Left lobe of liver (tissue), 2 donors: ENCODE results near the gene NREP. TPM values are rescaled to one million over a fixed set of nuclear protein-coding genes. Genes with fewer than 3 reads are reported as not detected.
"Not testable (repeated sequence)": the region's sequence is repeated elsewhere in the genome, so short reads cannot be mapped to it uniquely, and the experiment has no call there.

Source experiments
- ATAC-seq: fragments of 200-7000 bp; cut with Tn5 transposase; one replicate; pipeline ENCODE4 v1.9.1; 2020; ENCODE audit warnings: mild to moderate bottlenecking, moderate library complexity
- DNase-seq: peaks from one replicate; pipeline ENCODE4 v3.0.0-alpha.2; 2020; ENCODE audit warnings: low spot score
- total RNA-seq: library from RNA; stranded (reverse); gene quantifications from one replicate; pipeline ENCODE4 v1.2.1, GENCODE V29; 2021
- donor health status: DM: no; HTN: no; CAD: no; lungs with moderate emphysema.
- donor health status: DM: no; HTN: yes; CAD: no.

The NREP gene
- total RNA-seq, 1 donor from 2014 or later, result 3.2 TPM

DNA sequence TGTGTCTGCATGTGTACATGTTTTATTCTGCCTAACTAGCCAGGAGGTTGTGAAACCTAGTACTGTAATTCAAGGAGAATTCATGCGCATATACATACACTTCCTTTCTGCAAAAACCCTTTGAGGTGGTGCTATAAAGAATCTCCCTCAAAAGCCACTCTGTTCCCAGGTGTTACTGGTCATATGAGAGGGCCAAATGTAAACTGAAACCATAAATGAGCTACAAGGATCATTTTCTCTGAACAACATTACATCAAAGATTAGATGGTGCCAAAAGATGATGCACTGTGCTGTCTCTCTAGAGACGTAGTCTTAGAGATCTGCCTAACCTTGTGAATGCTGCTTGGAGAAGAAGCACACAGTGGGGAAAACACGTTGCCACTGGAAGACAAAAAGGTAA is 15.7 kb downstream of the NREP start:
- DNase-seq, result no peak
- ATAC-seq, result no peak

DNA sequence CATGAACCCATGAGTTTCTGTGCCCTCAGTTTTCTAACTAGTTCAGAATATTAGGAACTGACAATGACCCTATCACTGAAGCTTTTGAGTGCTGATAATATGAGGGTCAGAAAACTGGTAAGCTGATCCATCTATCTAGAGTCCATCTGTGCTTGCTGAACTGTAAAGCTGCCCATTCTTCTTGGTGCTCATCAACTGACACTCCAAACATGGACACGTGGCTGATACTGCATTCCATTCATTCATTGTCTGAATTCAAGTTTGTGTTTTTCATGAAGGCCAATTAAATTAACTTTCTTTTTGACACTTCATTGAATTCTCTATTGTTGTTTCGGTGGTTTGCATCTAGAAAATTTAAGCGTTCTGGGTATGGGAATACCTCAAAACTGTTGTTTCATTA is 17.6 kb downstream of the NREP start:
- DNase-seq (no peak), ATAC-seq (no peak)

DNA sequence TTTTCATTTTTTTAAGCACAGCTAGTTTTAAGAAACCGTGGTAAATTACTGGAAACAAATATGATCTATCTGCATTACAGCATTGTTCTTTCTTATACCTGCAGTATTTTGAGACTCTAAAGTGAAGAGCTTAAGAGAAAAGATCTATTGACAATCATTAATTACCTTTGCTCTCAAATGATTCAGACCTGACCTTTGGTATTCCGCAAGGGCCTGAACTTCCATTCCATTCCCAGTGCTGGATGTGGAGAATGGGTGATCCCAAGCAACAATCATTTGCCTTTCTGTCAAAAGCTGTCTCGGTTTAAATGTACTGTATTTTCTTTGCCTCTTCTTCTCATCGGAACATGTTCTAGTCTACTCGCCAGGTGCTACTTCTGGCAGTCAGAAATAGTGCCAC is 18.9 kb downstream of the NREP start:
- no peak for DNase-seq
- peak; percentile 74 for ATAC-seq

DNA sequence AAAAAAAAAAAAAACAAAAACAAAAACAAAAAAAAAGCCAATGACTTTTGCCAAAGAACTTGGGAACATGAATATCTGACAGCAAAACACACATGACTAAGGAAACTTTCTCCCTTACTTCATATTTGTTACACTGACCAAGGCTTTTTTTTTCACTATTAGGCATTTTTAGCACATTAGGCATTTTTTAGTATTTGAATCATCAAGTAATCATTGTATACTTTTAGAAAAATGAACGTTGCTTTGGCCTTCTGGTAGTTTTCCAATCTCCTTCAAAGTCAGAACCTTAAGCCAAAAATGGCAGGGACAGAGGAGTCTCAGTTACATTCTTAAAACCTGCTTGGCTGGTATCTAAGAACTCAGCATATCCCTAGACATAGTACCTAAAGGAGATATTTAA is 19.3 kb downstream of the NREP start:
- no peak for DNase-seq
- peak; percentile 9 for ATAC-seq

DNA sequence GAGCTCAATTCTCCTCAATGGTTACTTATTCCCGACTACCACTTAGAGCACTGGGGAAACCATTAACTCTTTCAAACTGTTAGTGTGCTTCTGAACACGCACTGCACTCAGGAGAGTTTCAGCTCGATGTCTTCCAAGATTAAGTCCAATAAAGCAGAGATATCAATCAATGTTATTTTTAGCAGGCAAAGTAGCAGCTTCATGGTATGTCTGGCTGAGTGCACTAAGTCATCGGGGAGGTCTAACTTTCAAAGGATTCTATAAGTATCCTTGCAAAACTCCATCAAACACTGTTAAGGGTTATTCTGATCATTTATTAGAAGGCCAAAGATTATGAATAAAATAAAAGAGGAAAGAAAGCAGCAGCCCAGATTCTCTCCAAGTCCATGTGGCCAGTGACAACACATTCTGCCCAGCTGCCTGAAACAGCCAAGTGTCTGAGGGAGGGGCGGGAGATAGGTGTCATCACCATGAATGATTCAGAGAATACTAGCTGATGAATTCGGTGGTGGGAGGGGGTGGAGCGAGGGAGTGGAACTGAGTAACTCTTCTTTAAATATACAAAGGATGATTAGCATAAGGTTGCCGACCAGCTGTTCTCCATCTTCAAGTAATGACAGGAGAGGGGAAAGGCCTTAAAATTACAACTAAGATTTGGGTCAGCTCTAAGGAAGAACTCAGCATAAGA is 21.3 kb downstream of the NREP start:
- no peak for DNase-seq
- ATAC-seq, result no peak

DNA sequence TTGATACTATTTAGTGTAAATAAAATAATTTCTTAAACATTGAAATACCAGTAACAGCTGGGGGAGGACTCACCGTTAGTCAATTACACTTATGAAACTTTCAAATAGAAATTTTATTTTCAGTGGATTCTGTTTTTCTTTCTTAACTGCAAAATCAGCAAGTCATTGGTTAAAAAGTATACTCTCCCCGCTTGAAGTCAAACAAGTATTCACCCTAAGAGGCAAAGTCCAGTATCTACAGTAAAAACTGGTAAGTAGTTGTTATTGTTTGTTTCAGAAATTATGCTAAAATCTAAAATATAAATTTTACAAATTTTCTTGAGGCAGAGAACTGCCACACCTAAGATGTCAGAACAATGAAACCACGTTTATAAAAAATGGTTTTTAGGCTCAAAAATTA is 22.4 kb downstream of the NREP start:
- no peak for ATAC-seq

DNA sequence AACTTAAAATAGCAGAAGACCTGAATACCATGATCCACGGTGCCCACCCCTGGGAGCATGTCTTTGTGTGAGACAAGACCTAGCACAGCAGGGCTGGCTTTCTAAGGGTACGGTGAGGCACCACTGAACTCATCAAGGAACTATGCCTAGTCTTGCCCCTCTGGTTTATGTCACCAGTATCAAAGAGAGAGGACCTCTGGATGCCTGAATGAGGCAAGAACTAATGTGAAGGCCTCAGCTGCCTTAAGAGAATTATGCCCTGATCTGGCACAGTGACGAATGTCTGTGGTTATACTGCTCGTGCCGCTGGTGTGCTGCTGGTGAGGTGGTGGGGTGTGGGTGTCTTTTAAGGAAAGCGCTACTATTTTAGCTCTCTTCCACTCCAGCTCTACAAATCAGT is 23.0 kb downstream of the NREP start:
- DNase-seq, result no peak
- ATAC-seq, result peak; percentile 21

More for the DNA sequence above, 22.4 kb downstream of the NREP start:
- DNase-seq, result no peak

DNA sequence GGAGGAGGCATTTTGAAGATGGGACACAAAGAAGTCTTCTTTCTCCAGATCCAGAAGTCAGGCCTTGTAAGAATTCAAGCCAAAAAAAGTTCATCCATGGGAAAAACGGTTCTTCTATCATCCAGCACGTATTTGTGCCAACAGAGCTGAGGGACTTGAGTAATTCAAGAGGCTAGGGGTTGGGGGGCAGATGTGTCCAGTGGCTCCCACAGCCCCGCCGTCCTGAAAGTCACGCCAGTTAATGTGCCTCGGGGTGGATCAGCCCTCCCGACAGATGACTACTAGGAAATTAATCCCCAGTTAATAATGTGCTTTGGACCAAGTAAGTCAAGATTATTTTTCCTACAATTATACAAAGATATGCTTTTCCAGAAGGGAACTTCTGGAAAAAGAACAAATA is 23.4 kb downstream of the NREP start:
- ATAC-seq, result no peak
- DNase-seq, result no peak

DNA sequence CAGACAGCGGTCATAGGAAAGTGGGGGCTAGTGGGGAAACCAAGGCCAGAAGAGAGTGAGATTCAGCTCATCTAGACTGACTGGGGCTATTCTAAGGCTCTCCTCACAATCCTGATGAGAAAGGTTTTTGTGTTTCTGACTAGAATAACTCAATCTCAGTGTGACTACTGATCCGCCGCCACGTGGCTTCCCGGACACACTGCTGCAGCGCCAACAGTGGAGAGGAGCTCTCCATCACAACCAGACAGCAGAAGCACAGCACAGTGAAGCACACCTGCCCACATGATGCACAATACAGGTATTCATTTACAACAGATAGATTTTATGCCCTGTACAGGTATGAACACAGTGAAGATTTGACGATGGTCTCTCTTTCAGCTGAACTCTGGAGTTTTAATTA is 25.4 kb downstream of the NREP start:
- ATAC-seq (no peak), DNase-seq (no peak)

DNA sequence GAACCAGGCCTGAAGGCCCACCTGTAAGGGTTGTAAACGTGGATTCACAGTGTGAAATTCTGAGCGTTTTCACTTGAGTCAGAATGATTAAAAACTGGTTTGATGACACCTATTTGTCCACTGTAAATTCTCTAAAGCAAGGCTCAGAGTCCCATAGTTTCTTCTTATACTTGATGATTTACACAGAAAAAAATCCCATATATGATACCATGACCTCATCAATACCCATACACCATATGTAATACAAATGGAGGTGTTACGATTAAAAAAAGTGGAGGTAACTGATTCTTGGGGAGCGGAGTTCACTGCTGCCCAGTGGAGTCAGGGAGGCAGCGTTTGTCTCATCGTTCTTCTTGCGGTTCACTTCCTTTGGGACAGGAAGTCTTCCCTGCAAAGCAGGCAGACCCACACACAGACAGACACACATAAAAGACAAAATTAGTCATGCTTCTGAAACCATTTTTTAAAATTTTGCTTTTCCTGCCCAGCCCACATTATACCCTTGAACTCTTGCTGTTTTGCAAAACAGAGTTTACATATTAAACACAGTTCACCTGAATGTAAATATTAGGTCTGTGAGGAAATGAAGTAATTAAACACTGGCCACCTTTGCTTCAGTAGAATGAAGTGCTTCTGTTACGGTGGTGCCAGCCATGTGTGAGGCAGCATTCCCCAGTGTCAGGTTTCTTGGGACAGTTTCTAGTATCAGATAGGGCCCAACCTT is 26.2 kb downstream of the NREP start:
- DNase-seq, result no peak
- peak; percentile 83 for ATAC-seq

DNA sequence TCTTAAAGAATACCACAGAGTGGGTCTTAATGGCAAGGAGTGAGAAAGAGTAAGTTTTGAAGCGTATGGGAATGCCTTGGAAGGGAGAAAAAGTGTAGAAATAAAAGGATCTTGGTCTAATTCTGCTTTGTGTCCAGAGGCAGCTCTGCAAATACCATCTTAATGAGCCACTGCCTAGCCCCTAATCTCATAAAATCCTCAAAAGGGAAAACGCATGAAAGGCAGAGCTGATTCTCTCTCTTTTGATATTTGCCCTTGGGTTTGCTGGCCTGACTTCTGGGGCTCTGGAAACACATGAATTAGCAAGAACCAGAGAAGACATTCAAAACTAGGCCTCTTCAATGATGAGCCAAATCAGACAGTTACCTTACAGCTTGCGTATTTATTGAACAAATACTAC is 28.1 kb downstream of the NREP start:
- no peak for ATAC-seq
- DNase-seq, result no peak

DNA sequence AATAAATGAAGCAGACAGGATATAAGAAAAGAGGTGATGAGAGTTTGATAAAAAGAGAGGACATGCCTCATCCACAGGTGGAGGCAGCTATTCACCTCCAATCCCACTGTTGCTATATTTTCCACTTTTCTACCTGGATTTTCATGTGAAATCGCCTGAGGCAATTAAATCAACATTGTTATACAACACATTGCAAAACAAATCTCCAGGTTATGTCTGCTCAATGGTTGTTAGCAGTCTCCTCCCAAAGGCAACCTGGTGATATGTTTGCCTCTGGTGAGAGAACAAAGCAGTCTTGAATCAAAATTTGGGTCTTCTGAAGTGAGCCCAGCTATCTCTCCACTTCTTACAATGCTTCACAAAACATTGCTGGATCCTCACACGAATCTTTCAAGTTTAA is 30.0 kb downstream of the NREP start:
- DNase-seq (no peak), ATAC-seq (peak; percentile 71)

DNA sequence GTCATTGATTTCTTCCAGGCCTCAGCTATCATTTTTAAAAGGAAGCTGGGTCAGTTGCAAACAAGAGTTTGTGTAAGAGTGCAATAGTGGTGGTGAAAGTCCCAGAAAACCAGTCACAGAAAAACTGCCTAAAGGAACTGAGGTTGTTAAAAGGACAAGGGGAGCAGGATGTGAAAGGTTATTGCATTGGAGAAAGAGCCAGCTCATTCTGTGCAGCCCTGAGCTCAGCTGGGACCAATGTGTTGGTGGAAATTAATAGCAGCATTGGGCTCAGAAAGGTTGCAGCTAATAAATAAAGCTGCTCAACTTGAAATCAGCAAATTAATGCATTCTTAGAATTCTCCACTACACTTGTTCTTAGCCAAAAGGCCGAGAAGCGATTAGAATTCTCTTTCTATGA is 34.9 kb downstream of the NREP start:
- no peak for DNase-seq
- no peak for ATAC-seq

DNA sequence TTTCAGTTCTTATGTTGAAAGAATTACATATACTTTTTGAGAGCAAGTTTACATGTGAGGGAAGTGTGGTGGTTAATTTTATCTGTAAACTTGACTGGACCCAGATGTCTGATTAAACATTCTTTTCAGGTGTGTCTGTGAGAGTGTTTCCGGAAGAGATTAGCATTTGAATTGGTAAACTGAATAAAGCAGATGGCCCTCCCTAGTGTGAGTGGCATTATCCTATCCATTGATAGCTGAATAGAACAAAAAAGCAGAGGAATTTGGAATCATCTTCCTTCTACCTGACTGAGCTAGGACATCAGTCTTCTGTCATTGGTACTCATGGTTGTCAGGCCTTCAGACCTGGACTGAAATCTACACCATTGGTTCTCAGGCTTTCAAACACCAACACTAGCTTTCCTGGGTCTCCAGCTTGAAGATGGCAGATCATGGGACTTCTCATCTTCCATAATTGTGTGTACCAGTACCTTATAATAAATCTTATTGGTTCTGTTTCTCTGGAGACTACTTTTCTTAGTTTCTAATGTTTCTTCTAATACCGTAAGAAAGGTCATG is 36.6 kb downstream of the NREP start:
- no peak for DNase-seq
- ATAC-seq, result no peak

DNA sequence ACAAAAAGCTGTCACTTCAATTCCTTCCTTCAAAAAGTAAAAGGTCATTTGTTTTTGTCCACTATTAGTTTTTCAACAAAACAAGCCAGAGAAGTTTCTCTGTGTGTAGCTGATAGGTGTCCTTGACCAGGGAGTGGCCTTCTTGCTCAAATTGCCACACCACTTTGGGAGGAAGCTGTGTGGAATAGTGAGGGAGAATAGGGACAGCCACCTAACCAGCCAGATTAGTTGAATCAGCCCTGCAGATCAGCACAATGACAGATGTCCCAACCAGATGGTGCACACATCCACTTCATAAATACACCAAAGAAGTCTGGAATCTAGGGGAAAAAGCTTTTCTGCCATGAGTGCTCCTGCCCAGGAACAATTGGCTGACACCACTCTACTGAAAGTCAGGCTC is 37.2 kb downstream of the NREP start:
- ATAC-seq (peak; percentile 27), DNase-seq (no peak)

DNA sequence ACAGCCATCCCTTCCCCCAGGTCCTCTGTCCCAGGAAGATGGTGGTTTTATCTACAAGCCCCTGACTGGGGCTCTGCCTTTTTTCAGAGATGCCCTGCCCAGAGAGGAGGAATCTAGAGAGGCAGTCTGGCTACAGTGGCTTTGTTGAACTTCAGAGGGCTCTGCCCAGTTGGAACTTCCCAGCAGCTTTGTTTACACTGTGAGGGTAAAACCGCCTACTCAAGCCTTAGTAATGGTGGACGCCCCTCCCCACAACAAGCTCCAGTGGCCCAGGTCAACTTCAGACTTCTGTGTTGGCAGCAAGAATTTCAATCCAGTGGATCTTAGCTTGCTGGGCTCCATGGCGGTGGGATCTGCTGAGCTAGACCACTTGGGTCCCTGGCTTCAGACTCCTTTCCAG is 40.2 kb downstream of the NREP start:
- ATAC-seq, result not testable (repeated sequence)

DNA sequence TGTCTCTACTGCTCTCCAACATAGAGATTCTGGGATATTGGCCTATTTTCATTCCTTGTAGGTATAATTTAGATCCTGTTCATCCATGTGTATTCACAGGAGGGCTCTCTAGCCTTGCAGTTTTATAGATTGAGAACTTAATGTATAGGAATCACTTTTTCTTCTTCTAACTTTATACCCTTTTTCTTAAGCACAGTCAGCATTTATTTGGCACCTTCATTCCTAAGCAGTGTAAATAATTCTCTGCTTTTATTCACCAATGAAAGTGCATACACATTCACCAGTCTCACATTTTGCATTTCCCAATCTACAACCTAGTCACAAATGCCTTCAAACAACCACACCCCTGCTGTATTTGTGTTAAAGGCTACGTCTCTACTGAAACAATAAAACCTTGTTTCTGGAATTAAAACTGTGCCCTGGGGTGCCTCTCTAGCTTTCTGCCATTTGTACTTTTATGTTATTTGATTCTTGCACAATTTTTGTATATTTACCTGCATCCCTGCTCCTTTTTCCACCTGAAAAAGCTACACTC is 49.3 kb downstream of the NREP start:
- no peak for DNase-seq
- no peak for ATAC-seq

More for the DNA sequence above, 40.2 kb downstream of the NREP start:
- not testable (repeated sequence) for DNase-seq

DNA sequence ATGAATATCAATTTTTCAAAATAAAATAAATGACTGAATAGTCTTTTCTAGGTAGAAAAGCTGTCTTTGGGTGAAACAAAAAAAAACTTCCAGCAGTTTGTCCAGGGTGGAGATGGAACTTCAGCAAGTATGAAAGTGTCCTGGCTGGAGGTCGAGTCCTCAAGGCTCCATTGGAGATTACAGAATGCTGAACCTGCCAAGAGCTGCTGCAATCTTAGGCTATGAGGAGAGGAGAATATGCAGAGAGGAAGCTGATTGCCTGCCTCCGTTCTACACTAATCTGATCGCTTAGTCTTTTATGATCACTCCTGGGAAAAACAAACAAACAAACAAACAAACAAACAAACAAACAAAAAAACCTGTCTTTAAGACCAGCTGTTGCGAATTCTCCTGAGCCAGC is 50.6 kb downstream of the NREP start:
- no peak for DNase-seq
- no peak for ATAC-seq

DNA sequence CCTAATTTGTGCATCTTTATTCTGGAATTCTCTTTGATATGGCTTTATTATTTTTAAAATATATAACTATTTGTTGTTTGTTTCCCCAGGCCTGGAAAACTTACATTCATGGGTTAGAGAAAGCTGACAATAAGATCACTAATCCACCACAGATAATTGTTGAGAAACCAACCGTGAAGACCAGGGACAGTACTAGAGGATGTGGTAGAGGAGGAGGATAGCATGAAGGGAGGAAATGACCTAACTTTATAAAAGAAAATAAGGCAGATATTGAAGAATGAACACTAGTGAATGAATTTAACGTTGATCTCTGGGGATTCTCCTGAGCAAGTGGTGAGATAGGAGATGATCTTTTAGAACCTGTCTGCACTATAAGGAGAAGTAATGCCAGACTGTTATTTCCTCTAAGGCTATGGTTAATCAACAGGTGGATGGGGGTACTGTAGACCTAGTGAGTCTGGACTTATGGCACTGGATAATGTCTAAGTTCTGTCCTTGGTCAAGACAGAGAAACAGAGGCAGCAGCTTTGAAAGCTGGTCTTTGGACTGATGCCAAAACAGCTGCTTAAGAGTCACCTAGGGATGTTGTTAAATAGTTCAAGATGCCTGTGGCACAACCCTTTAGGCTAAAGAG is 52.4 kb downstream of the NREP start:
- DNase-seq (no peak), ATAC-seq (no peak)

DNA sequence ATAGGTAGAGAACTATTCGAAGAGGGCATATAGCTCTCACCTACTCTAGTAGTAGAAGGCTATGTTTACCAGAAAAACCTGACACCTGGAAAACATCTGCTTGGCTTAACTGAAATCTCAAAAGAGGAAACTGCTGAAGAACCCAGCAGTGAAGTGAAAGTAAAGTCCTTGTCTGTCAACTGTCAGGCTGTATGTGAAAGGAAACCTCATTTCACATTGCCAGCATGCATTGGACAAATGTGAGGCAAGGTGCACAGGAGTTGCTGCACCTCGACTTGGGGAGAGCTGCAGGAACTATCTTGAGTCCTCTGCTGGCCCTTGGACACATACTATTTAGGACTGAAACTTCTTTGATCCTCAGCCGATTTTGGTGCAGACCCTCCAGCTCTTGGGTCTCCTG is 53.3 kb downstream of the NREP start:
- DNase-seq (no peak), ATAC-seq (no peak)

DNA sequence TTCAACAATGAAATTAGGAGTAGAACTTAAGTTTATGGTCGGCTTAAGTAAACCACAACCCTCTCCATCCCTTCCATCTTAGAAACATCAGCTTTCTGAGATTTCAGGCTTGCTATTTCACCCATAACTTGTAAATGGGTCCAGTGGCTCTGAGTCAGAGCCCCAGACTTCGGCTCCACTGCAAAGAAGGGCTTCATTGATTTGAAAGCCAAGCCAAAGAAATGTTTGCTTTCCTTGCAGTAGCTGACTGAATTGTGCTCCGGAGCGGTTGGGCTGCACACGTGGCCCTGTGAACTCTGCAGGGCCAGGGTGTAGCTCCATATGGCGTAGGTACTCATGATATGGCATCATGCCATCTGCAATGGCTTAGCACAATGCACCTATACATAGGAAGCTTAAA is 57.0 kb downstream of the NREP start:
- peak; percentile 86 for ATAC-seq
- peak; percentile 47 for DNase-seq

DNA sequence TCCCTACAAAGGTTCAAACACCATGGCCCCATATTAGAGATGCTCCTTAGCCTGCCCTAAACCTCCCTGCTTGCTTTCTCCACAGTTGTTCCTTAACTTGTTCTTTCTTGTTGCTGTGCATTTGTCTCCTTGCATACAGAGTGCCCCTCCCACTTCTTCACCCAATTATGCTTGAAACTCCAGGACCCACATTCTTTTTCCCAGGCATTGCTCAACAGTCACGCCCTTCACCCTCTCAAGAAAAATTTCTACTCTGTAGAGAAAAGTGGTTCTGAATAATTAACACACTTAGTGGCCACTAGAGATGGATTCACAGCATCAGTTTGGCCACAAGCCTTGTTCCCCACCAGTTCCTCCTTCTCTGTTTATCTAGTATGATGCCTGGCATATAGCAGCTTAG is 57.7 kb downstream of the NREP start:
- DNase-seq (no peak), ATAC-seq (no peak)
